Endothelial cell of umbilical vein (primary cell): Measurements from ENCODE around the gene NR2C2. TPM values are rescaled to one million over a fixed set of nuclear protein-coding genes. Genes with fewer than 3 reads are reported as not detected.

ENCODE experiments used
- BruUV-seq: library from RNA; stranded (reverse); fragments of 400-500 nt; replicated peaks from 2 replicates; lab custom pipeline; 2021; lab: Mats Ljungman, UMichigan
- CTCF ChIA-PET: fragments of 300-600, 350-600 bp; sonication (Branson Sonifier 250); formaldehyde crosslinking; loops from one replicate; lab custom pipeline; 2021; ENCODE audit warnings: antibody characterized with exemption, inconsistent platforms; lab: Charles Lee
- POLR2A ChIA-PET: fragments of 300-600, 350-600 bp; sonication (Branson Sonifier 250); formaldehyde crosslinking; loops from one replicate; lab custom pipeline; 2021; ENCODE audit warnings: antibody characterized with exemption, inconsistent platforms; lab: Charles Lee
- DNase-seq: peaks from one replicate; pipeline ENCODE4 v3.0.0-alpha.2; 2011; ENCODE audit warnings: low read depth, low spot score
- FAIRE-seq: peaks from 2 replicates; lab custom pipeline; 2011; peaks lifted over from hg19 to GRCh38; lab: Jason Lieb, UNC
- H2AFZ ChIP-seq: 2 replicates; pipeline ENCODE4 v1.6.0; 2012; ENCODE audit warnings: low read depth, low read length, control low read depth, inconsistent platforms
- H3K27ac ChIP-seq: 2 replicates; pipeline ENCODE4 v1.5.1; 2011; ENCODE audit warnings: low read depth, mild to moderate bottlenecking, control low read depth, low read length, moderate library complexity; ENCODE audit not compliant: insufficient read depth
- H3K27me3 ChIP-seq, 2 experiments: 2 replicates each; pipeline versions ENCODE4 v1.6.0 to v1.6.1; 2011; ENCODE audit warnings: low read length in 2 of 2, mixed read lengths in 1 of 2; ENCODE audit not compliant: control insufficient read depth in 2 of 2, insufficient read depth in 2 of 2
- H3K36me3 ChIP-seq, 2 experiments: 2 replicates in 1 of 2; 3 replicates in 1 of 2; pipeline ENCODE4 v1.5.1; 2011; ENCODE audit warnings: low read length in 2 of 2, mild to moderate bottlenecking in 1 of 2, moderate library complexity in 1 of 2; ENCODE audit not compliant: control insufficient read depth in 2 of 2, insufficient read depth in 2 of 2; ENCODE audit errors: extremely low read depth in 1 of 2
- H3K4me1 ChIP-seq: 3 replicates; pipeline ENCODE4 v1.5.1; 2011; ENCODE audit warnings: mild to moderate bottlenecking, low read length; ENCODE audit not compliant: control insufficient read depth, insufficient read depth; ENCODE audit errors: extremely low read depth
- H3K4me2 ChIP-seq: 2 replicates; pipeline ENCODE4 v1.6.1; 2011; ENCODE audit warnings: low read length, control low read depth, mixed read lengths; ENCODE audit not compliant: insufficient read depth
- H3K4me3 ChIP-seq, 3 experiments: fragments of 200-600 bp in 1 of 3; sonication (generic), shearing (Covaris generic) in 1 of 3; replicated peaks in 1 of 3; 2 replicates each; pipeline ENCODE4 v1.5.1; 2011 to 2016; ENCODE audit warnings: control low read depth in 3 of 3, low read length in 3 of 3, mild to moderate bottlenecking in 2 of 3, inconsistent platforms in 1 of 3, low read depth in 1 of 3, moderate library complexity in 1 of 3; ENCODE audit not compliant: insufficient read depth in 1 of 3
- H3K79me2 ChIP-seq: 2 replicates; pipeline ENCODE4 v1.6.0; 2012; ENCODE audit warnings: low read length, inconsistent platforms; ENCODE audit not compliant: control insufficient read depth, insufficient read depth
- H3K9ac ChIP-seq: replicated peaks from 2 replicates; pipeline ENCODE3; 2011; ENCODE audit warnings: low read length, control low read depth; ENCODE audit not compliant: insufficient read depth; ENCODE audit errors: extremely low read depth
- H3K9me1 ChIP-seq: replicated peaks from 3 replicates; pipeline ENCODE4 v1.6.0; 2011; ENCODE audit warnings: mild to moderate bottlenecking, low read length; ENCODE audit not compliant: control insufficient read depth, insufficient read depth; ENCODE audit errors: extremely low read depth
- H3K9me3 ChIP-seq: replicated peaks from 2 replicates; pipeline ENCODE4 v1.5.1; 2012; ENCODE audit warnings: low read length, inconsistent platforms; ENCODE audit not compliant: control insufficient read depth, insufficient read depth
- H4K20me1 ChIP-seq: replicated peaks from 2 replicates; pipeline ENCODE3; 2011; ENCODE audit warnings: mild to moderate bottlenecking, low read length; ENCODE audit not compliant: control insufficient read depth, insufficient read depth; ENCODE audit errors: extremely low read depth
- EZH2 ChIP-seq: IDR thresholded peaks from 2 replicates; pipeline ENCODE4 v1.6.1; 2012; ENCODE audit warnings: borderline replicate concordance, low read depth, mild to moderate bottlenecking, moderate library complexity, low read length, inconsistent platforms; ENCODE audit not compliant: severe bottlenecking
- FOS ChIP-seq: IDR thresholded peaks from 2 replicates; pipeline ENCODE4 v1.6.1; 2011; ENCODE audit warnings: mild to moderate bottlenecking, low read length, moderate library complexity, borderline replicate concordance; ENCODE audit not compliant: insufficient read depth
- GATA2 ChIP-seq: IDR thresholded peaks from 2 replicates; pipeline ENCODE4 v1.7.0; 2011; ENCODE audit warnings: low read depth, mild to moderate bottlenecking, moderate library complexity, mixed read lengths, low read length; ENCODE audit not compliant: insufficient read length, insufficient read depth
- JUN ChIP-seq: IDR thresholded peaks from 2 replicates; pipeline ENCODE4 v1.6.1; 2011; ENCODE audit warnings: borderline replicate concordance, low read depth; ENCODE audit not compliant: insufficient read length, insufficient read depth
- MYC ChIP-seq: IDR thresholded peaks from one replicate; pipeline ENCODE4 v1.6.1; 2011; ENCODE audit warnings: mild to moderate bottlenecking, low read depth, low read length
- POLR2A ChIP-seq: IDR thresholded peaks from 2 replicates; pipeline ENCODE4 v1.6.1; 2012; ENCODE audit warnings: low read depth, mild to moderate bottlenecking, control low read depth, low read length
- POLR2AphosphoS5 ChIP-seq: IDR thresholded peaks from 2 replicates; pipeline ENCODE4 v1.6.1; 2012; ENCODE audit warnings: low read depth, mild to moderate bottlenecking, control low read depth, low read length, moderate library complexity; ENCODE audit not compliant: insufficient read depth
- dilution Hi-C: fragments of 300-500 bp; cut with MboI; formaldehyde crosslinking; loops from one replicate; pipeline ENCODE4 v1.15.0; 2019; ENCODE audit warnings: low sequenced_read_pairs; ENCODE audit not compliant: extremely low pct_ligation_motif_present
- intact Hi-C: fragments of 100-400 bp; cut with micrococcal nuclease; formaldehyde crosslinking; loops from one replicate; pipeline ENCODE4 v1.10.0; 2022
- polyA plus RNA-seq, 4 experiments: library from polyadenylated mRNA; depleted of rRNA in 3 of 4; stranded (reverse) in 3 of 4; unstranded in 1 of 4; fragments of >200 nt; gene quantifications; 2 replicates each; pipeline versions ENCODE4 v1.2.1 to v1.2.3, GENCODE V29; 2011 to 2012; ENCODE audit warnings: missing spikeins in 1 of 4
- total RNA-seq: library from RNA; stranded (reverse); gene quantifications from 2 replicates; pipeline ENCODE4 v1.2.3, GENCODE V29; 2021
- TF ChIP-seq, protein P1 (sequence below): IDR thresholded peaks from 2 replicates; pipeline ENCODE4 v1.6.1; 2011; ENCODE audit not compliant: insufficient read depth, insufficient read length
- TF ChIP-seq, protein P2 (sequence below), 2 donors: IDR thresholded peaks; 1 replicate in 1 of 2; 2 replicates in 1 of 2; pipeline ENCODE4 v1.5.1; 2011; ENCODE audit warnings: low read length in 2 of 2, mild to moderate bottlenecking in 2 of 2, moderate library complexity in 2 of 2, control low read depth in 1 of 2, inconsistent platforms in 1 of 2, low read depth in 1 of 2; ENCODE audit not compliant: insufficient read depth in 1 of 2; ENCODE audit errors: extremely low read depth in 1 of 2

Gene NR2C2
- total and polyA plus RNA-seq, 2 donors (not counting 3 experiments of a cell fraction or from before 2014, with no cell fraction given) = 20.3 to 59.8 TPM

DNA sequence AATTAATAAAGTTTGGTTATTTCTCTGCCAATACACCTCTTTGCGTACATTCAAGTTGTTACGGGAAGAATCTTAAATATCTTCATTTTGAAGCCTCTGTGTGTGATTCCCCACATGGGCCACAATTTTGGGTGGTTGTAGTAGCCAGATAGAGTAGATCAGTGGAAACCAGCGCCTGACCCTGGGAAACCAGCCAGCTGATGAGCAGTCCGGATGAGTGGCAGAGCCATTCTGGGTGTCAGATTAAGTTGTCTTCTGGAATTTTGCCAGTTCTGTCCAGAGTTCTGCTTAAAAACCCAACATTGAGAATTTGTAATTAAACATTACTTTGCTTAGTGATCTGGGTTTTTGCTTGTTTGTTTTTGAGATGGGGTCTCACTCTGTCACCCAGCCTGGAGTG, 68.1 kb downstream of the NR2C2 start:
- dilution Hi-C loops (no loop called here), intact Hi-C loops (no loop called here)
- no TSS peak for BruUV-seq
- TF ChIP-seq POLR2A (no peak), JUN (no peak), GATA2 (no peak), MYC (no peak), FOS (no peak), POLR2AphosphoS5 (no peak), EZH2 (no peak)
- TF ChIP-seq, protein P1, sequence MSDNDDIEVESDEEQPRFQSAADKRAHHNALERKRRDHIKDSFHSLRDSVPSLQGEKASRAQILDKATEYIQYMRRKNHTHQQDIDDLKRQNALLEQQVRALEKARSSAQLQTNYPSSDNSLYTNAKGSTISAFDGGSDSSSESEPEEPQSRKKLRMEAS = no peak
- TF ChIP-seq, protein P2, sequence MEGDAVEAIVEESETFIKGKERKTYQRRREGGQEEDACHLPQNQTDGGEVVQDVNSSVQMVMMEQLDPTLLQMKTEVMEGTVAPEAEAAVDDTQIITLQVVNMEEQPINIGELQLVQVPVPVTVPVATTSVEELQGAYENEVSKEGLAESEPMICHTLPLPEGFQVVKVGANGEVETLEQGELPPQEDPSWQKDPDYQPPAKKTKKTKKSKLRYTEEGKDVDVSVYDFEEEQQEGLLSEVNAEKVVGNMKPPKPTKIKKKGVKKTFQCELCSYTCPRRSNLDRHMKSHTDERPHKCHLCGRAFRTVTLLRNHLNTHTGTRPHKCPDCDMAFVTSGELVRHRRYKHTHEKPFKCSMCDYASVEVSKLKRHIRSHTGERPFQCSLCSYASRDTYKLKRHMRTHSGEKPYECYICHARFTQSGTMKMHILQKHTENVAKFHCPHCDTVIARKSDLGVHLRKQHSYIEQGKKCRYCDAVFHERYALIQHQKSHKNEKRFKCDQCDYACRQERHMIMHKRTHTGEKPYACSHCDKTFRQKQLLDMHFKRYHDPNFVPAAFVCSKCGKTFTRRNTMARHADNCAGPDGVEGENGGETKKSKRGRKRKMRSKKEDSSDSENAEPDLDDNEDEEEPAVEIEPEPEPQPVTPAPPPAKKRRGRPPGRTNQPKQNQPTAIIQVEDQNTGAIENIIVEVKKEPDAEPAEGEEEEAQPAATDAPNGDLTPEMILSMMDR (IDR thresholded peaks at IDR 0.05; ENCODE audit: extremely low read depth in 1 of 2, insufficient read depth in 1 of 2, low read depth in 1 of 2, low read length in 2 of 2) = no peak
- H3K9ac ChIP-seq = no peak overlapping the region
- H3K4me3 ChIP-seq = no peak overlapping the region
- DNase-seq (no peak), FAIRE-seq (no peak)
- H3K79me2 ChIP-seq = no peaks in the 10 kb centered on the region
- no peaks in the 10 kb centered on the region for H3K27me3 ChIP-seq
- H3K27ac ChIP-seq = no peak overlapping the region
- ChIA-PET CTCF (interaction anchor here (0.7 kb wide), 1 partner anchor 8 kb away, joined by 3 read pairs; no protein-coding TSS in a partner anchor), POLR2A (no interaction called here)
- no peak overlapping the region for H3K4me2 ChIP-seq
- H2AFZ ChIP-seq = no peak overlapping the region
- no peaks in the 10 kb centered on the region for H3K4me1 ChIP-seq
- no peaks in the 10 kb centered on the region for H3K9me1 ChIP-seq
- H3K36me3 ChIP-seq = peaks cover 25 to 29% of the 10 kb centered on the region in 2 experiments
- no peaks in the 10 kb centered on the region for H4K20me1 ChIP-seq
- no peaks in the 10 kb centered on the region for H3K9me3 ChIP-seq
